Measurements from ENCODE around the gene WDR77.
A peak's percentile ranks its signal among the peaks of the same experiment; 100 is the strongest.

WDR77 gene

GRCh38 chr1:111471538-111471937 lies 22.5 kb upstream of the WDR77 start:
- H3K9me3 ChIP-seq (ENCODE audit: insufficient read depth, low read length): no peaks in the 10 kb centered on the region
- H3F3A ChIP-seq (ENCODE audit: insufficient read depth): peaks cover 15% of the 10 kb centered on the region; the same call in 1 of the 2 replicates
- peak overlapping the region; percentile 74 for H3K27ac ChIP-seq (ENCODE audit: low read depth, low read length)
- H3K4me2 ChIP-seq (ENCODE audit: low read depth, low read length, poor library complexity, severe bottlenecking): peak overlapping the region; percentile 59
- H2AFZ ChIP-seq (ENCODE audit: low read depth, low read length, severe bottlenecking): peak overlapping the region; percentile 56
- no peak for TF ChIP-seq EZH2phosphoT487 (conservative IDR thresholded peaks at IDR 0.05; ENCODE audit: low read length)
- no peak for TF ChIP-seq CTCF (IDR thresholded peaks at IDR 0.05; ENCODE audit: insufficient read depth, low read length, poor library complexity, severe bottlenecking)
- H3K79me2 ChIP-seq (ENCODE audit: insufficient read depth, low read length): no peaks in the 10 kb centered on the region
- H3K4me3 ChIP-seq (ENCODE audit: insufficient read depth, low read length, poor library complexity, severe bottlenecking): no peak overlapping the region
- no peaks in the 10 kb centered on the region for H4K20me1 ChIP-seq (ENCODE audit: low read depth, low read length)
- peak overlapping the region; percentile 32 for H3K9ac ChIP-seq (ENCODE audit: low read length)
- H3K36me3 ChIP-seq (ENCODE audit: low read length): 0 out of 2 replicates have a peak, but pooled peaks cover 2% of the 10 kb centered on the region
- H3K9me2 ChIP-seq (replicated peaks; ENCODE audit: insufficient read depth, low read length): no peaks in the 10 kb centered on the region
- H3K27me3 ChIP-seq (ENCODE audit: low read length): no peaks in the 10 kb centered on the region

GRCh38 chr1:111471012-111471411 lies 22.0 kb upstream of the WDR77 start:
- H3F3A ChIP-seq (ENCODE audit: insufficient read depth): peaks cover 20% of the 10 kb centered on the region; the same call in 1 of the 2 replicates
- H3K9me3 ChIP-seq (ENCODE audit: insufficient read depth, low read length): no peaks in the 10 kb centered on the region
- TF ChIP-seq CTCF (IDR thresholded peaks at IDR 0.05; ENCODE audit: insufficient read depth, low read length, poor library complexity, severe bottlenecking) (no peak), EZH2phosphoT487 (conservative IDR thresholded peaks at IDR 0.05; ENCODE audit: low read length) (no peak)
- H2AFZ ChIP-seq (ENCODE audit: low read depth, low read length, severe bottlenecking): peak overlapping the region; percentile 56
- no peaks in the 10 kb centered on the region for H4K20me1 ChIP-seq (ENCODE audit: low read depth, low read length)
- peak overlapping the region; percentile 59 for H3K4me2 ChIP-seq (ENCODE audit: low read depth, low read length, poor library complexity, severe bottlenecking)
- no peak overlapping the region for H3K4me3 ChIP-seq (ENCODE audit: insufficient read depth, low read length, poor library complexity, severe bottlenecking)
- H3K9ac ChIP-seq (ENCODE audit: low read length): peak overlapping the region; percentile 32
- peak overlapping the region; percentile 74 for H3K27ac ChIP-seq (ENCODE audit: low read depth, low read length)
- H3K79me2 ChIP-seq (ENCODE audit: insufficient read depth, low read length): no peaks in the 10 kb centered on the region
- H3K36me3 ChIP-seq (ENCODE audit: low read length): 0 out of 2 replicates have a peak, but pooled peaks cover 2% of the 10 kb centered on the region
- H3K9me2 ChIP-seq (replicated peaks; ENCODE audit: insufficient read depth, low read length): no peaks in the 10 kb centered on the region
- no peaks in the 10 kb centered on the region for H3K27me3 ChIP-seq (ENCODE audit: low read length)

GRCh38 chr1:111470596-111470995 lies 21.5 kb upstream of the WDR77 start:
- Histone ChIP-seq H4K20me1 (ENCODE audit: low read depth, low read length) (no peaks in the 10 kb centered on the region), H3K4me2 (ENCODE audit: low read depth, low read length, poor library complexity, severe bottlenecking) (peak overlapping the region; percentile 59), H2AFZ (ENCODE audit: low read depth, low read length, severe bottlenecking) (peak overlapping the region; percentile 56), H3K36me3 (ENCODE audit: low read length) (0 out of 2 replicates have a peak, but pooled peaks cover 2% of the 10 kb centered on the region), H3F3A (ENCODE audit: insufficient read depth) (peaks cover 23% of the 10 kb centered on the region; the same call in 1 of the 2 replicates), H3K9ac (ENCODE audit: low read length) (peak overlapping the region; percentile 32), H3K9me2 (replicated peaks; ENCODE audit: insufficient read depth, low read length) (no peaks in the 10 kb centered on the region), H3K79me2 (ENCODE audit: insufficient read depth, low read length) (no peaks in the 10 kb centered on the region), H3K27me3 (ENCODE audit: low read length) (no peaks in the 10 kb centered on the region), H3K4me3 (ENCODE audit: insufficient read depth, low read length, poor library complexity, severe bottlenecking) (no peak overlapping the region), H3K9me3 (ENCODE audit: insufficient read depth, low read length) (no peaks in the 10 kb centered on the region), H3K27ac (ENCODE audit: low read depth, low read length) (peak overlapping the region; percentile 74)
- no peak for TF ChIP-seq CTCF (IDR thresholded peaks at IDR 0.05; ENCODE audit: insufficient read depth, low read length, poor library complexity, severe bottlenecking)
- TF ChIP-seq EZH2phosphoT487 (conservative IDR thresholded peaks at IDR 0.05; ENCODE audit: low read length): no peak
